GM23338 (cell line): ENCODE measurements around the gene KCNH8. TPM values are rescaled to one million over a fixed set of nuclear protein-coding genes. Genes with fewer than 3 reads are reported as not detected.
A peak's percentile ranks its signal among the peaks of the same experiment; 100 is the strongest.
"Not testable (repeated sequence)": the region's sequence is repeated elsewhere in the genome, so short reads cannot be mapped to it uniquely, and the experiment has no call there.

ENCODE experiments used
- ATAC-seq: fragments of 200-7000 bp; cut with Tn5 transposase; 3 replicates; pipeline ENCODE4 v1.9.1; 2020
- DNase-seq: peaks from one replicate; pipeline ENCODE4 v3.0.0-alpha.2; 2015; ENCODE audit warnings: low spot score
- H2AFZ ChIP-seq: fragments of 200-600 bp; sonication (generic); 2 replicates; pipeline ENCODE4 v1.8.0; 2016; ENCODE audit warnings: antibody characterized with exemption, mild to moderate bottlenecking, moderate library complexity
- H3F3A ChIP-seq: fragments of 200-600 bp; sonication (generic); replicated peaks from 2 replicates; pipeline ENCODE4 v1.8.0; 2017; ENCODE audit warnings: antibody characterized with exemption, mixed run types, low read depth
- H3K27ac ChIP-seq: fragments of 200-600 bp; sonication (generic); 2 replicates; pipeline ENCODE4 v1.6.1; 2016; ENCODE audit warnings: low read depth
- H3K27me3 ChIP-seq: fragments of 200-600 bp; sonication (generic); 2 replicates; pipeline ENCODE4 v1.8.0; 2016; ENCODE audit warnings: mild to moderate bottlenecking, mixed run types, moderate library complexity; ENCODE audit not compliant: insufficient read depth
- H3K36me3 ChIP-seq: fragments of 200-600 bp; sonication (generic); 2 replicates; pipeline ENCODE4 v1.8.0; 2016; ENCODE audit warnings: mild to moderate bottlenecking; ENCODE audit not compliant: insufficient read depth
- H3K4me1 ChIP-seq: fragments of 200-600 bp; sonication (generic); 2 replicates; pipeline ENCODE4 v1.8.0; 2016; ENCODE audit warnings: mild to moderate bottlenecking, moderate library complexity; ENCODE audit not compliant: insufficient read depth
- H3K4me2 ChIP-seq: fragments of 200-600 bp; sonication (generic); 2 replicates; pipeline ENCODE4 v1.7.1; 2017; ENCODE audit warnings: mixed run types
- H3K4me3 ChIP-seq: fragments of 200-600 bp; sonication (generic); 2 replicates; pipeline ENCODE4 v1.6.1; 2016; ENCODE audit warnings: mixed run types
- H3K79me2 ChIP-seq: fragments of 200-600 bp; sonication (generic); replicated peaks from 2 replicates; pipeline ENCODE4 v1.8.0; 2017; ENCODE audit warnings: mild to moderate bottlenecking; ENCODE audit not compliant: insufficient read depth
- H3K9me2 ChIP-seq: fragments of 200-600 bp; sonication (generic); 2 replicates; pipeline ENCODE4 v1.8.0; 2017; ENCODE audit not compliant: insufficient read depth
- H4K20me1 ChIP-seq: fragments of 200-600 bp; sonication (generic); replicated peaks from 2 replicates; pipeline ENCODE4 v1.8.0; 2017; ENCODE audit warnings: mild to moderate bottlenecking; ENCODE audit not compliant: insufficient read depth
- H3K27ac Mint-ChIP-seq: 2 replicates; pipeline ENCODE4 v1.8.0; 2020; ENCODE audit warnings: inconsistent platforms, mild to moderate bottlenecking, moderate library complexity, mixed read lengths
- H3K27me3 Mint-ChIP-seq: 3 replicates; pipeline ENCODE4 v1.8.0; 2022; ENCODE audit warnings: low read depth, mild to moderate bottlenecking, moderate library complexity, mixed read lengths, inconsistent platforms; ENCODE audit not compliant: insufficient read depth, poor library complexity
- H3K36me3 Mint-ChIP-seq: 3 replicates; pipeline ENCODE4 v1.8.0; 2021; ENCODE audit warnings: low read depth, mild to moderate bottlenecking, inconsistent platforms, moderate library complexity, mixed read lengths
- H3K4me1 Mint-ChIP-seq: 3 replicates; pipeline ENCODE4 v1.8.0; 2020; ENCODE audit warnings: mild to moderate bottlenecking, inconsistent platforms, mixed read lengths
- H3K4me3 Mint-ChIP-seq: 3 replicates; pipeline ENCODE4 v1.8.0; 2021; ENCODE audit warnings: moderate library complexity, mild to moderate bottlenecking, inconsistent platforms, mixed read lengths
- H3K9me3 Mint-ChIP-seq: 3 replicates; pipeline ENCODE4 v1.8.0; 2020; ENCODE audit warnings: moderate library complexity, mild to moderate bottlenecking, inconsistent platforms, mixed read lengths
- CREB1 ChIP-seq: fragments of 250-450 bp; sonication (Bioruptor Pico); IDR thresholded peaks from 2 replicates; pipeline ENCODE4 v1.5.0; 2020; ENCODE audit warnings: low read depth, mild to moderate bottlenecking, moderate library complexity
- EZH2 ChIP-seq: fragments of 200-600 bp; sonication (generic); IDR thresholded peaks from one replicate; pipeline ENCODE4 v1.8.0; 2017; ENCODE audit warnings: antibody characterized with exemption, mild to moderate bottlenecking, low read depth; ENCODE audit not compliant: unreplicated experiment
- EZH2phosphoT487 ChIP-seq: fragments of 200-600 bp; sonication (generic); IDR thresholded peaks from one replicate; pipeline ENCODE4 v1.8.1; 2018; ENCODE audit warnings: antibody characterized with exemption; ENCODE audit not compliant: unreplicated experiment
- JUNB ChIP-seq: IDR thresholded peaks from one replicate; pipeline ENCODE4 v1.6.1; 2016; ENCODE audit warnings: antibody characterized with exemption; ENCODE audit not compliant: unreplicated experiment
- NANOG ChIP-seq: IDR thresholded peaks from 2 replicates; pipeline ENCODE4 v1.6.1; 2016; ENCODE audit warnings: antibody characterized with exemption, borderline replicate concordance
- POLR2AphosphoS5 ChIP-seq: IDR thresholded peaks from 2 replicates; pipeline ENCODE4 v1.6.1; 2016; ENCODE audit warnings: antibody characterized with exemption, low read depth
- ZNF331 ChIP-seq: fragments of 250-450 bp; sonication (Bioruptor Pico); IDR thresholded peaks from 2 replicates; pipeline ENCODE4 v1.5.0; 2020; ENCODE audit warnings: low read depth, mild to moderate bottlenecking, moderate library complexity
- polyA plus RNA-seq: library from polyadenylated mRNA; unstranded; fragments of >200 nt; fragmentation: Nextera tagmentation; extraction: Ambion mirVana; gene quantifications from 2 replicates; pipeline ENCODE4 v1.2.1, GENCODE V29; 2016
- total RNA-seq: library from RNA; depleted of rRNA; stranded (reverse); fragments of >200 nt; shearing (Covaris generic); gene quantifications from 2 replicates; pipeline ENCODE4 v1.2.3, GENCODE V29; 2014
- TF ChIP-seq, protein P1 (sequence below), 2 experiments: fragments of 200-600 bp in 1 of 2; sonication (generic) in 1 of 2; conservative IDR thresholded peaks; 2 replicates each; pipeline versions ENCODE4 v1.5.1 to v1.6.1; 2016 to 2017; ENCODE audit warnings: antibody characterized with exemption in 2 of 2, low read depth in 2 of 2, mild to moderate bottlenecking in 2 of 2, moderate library complexity in 1 of 2
- TF ChIP-seq, protein P2 (sequence below): IDR thresholded peaks from 2 replicates; pipeline ENCODE4 v1.6.1; 2016; ENCODE audit warnings: antibody characterized with exemption
- TF ChIP-seq, protein P3 (sequence below): IDR thresholded peaks from one replicate; pipeline ENCODE4 v1.6.1; 2018; ENCODE audit warnings: antibody characterized with exemption; ENCODE audit not compliant: unreplicated experiment

The KCNH8 gene
- total and polyA plus RNA-seq, 2 experiments from 2014 or later: 1.3 to 3.4 TPM

DNA sequence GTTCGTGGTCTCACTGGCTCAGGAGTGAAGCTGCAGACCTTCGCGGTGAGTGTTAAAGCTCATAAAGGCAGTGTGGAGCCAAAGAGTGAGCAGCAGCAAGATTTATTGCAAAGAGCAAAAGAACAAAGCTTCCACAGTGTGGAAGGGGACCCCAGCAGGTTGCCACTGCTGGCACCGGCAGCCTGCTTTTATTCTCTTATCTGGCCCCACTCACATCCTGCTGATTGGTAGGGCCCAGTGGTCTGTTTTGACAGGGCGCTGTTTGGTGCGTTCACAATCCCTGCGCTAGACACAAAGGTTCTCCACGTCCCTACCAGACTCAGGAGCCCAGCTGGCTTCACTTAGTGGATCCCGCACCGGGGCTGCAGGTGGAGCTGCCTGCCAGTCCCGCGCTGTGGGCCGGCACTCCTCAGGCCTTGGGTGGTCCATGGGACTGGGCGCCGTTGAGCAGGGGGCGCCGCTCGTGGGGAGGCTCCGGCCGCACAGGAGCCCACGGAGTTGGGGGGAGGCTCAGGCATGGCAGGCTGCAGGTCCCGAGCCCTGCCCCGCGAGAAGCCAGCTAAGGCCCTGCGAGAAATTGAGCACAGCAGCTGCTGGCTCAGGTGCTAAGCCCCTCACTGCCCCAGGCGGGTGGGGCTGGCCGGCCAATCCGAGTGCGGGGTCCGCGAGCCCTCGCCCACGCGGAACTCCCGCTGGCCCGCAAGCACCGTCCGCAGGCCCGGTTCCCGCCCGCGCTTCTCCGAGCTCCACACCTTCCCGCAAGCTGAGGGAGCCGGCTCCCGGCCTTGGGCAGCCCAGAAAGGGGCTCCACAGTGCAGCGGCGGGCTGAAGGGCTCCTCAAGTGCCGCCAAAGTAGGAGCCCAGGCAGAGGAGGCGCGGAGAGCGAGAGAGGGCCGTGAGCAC, 85.8 kb downstream of the KCNH8 start:
- not testable (repeated sequence) for H3K4me2 ChIP-seq, H3K36me3 Mint-ChIP-seq, H3K27ac Mint-ChIP-seq

DNA sequence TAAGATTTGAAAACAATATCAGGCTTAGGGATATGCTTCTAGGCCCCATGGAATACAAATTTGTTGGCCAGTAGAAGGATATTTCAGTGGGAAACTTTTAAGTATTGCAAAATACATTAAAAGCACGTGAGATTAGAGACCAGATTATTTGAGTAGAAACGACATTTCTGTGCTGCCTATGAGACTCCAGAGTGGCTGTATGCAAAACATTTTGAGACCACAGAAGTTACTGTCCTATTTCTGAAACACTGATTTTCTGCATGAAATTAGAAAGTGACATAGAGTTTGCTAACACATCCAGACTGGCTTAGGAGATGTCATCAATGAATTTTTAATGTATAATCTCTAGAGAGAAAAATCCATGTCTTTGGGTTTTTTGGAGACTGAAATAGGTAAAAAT, 99.8 kb downstream of the KCNH8 start:
- no peak overlapping the region for H2AFZ ChIP-seq
- Mint-ChIP-seq H3K4me3 (no peak overlapping the region), H3K4me1 (peaks cover 12% of the 10 kb centered on the region), H3K36me3 (peaks cover 7% of the 10 kb centered on the region; the same call in 2 of the 3 replicates), H3K27me3 (no peaks in the 10 kb centered on the region), H3K9me3 (peaks cover 5% of the 10 kb centered on the region; the same call in 2 of the 3 replicates), H3K27ac (no peak overlapping the region)
- H3K4me3 ChIP-seq: no peak overlapping the region
- no peaks in the 10 kb centered on the region for H3K36me3 ChIP-seq
- H3F3A ChIP-seq: no peaks in the 10 kb centered on the region
- H3K4me1 ChIP-seq: no peaks in the 10 kb centered on the region
- ATAC-seq (no peak), DNase-seq (no peak)
- peaks cover 8% of the 10 kb centered on the region; the same call in 1 of the 2 replicates for H3K79me2 ChIP-seq
- no peaks in the 10 kb centered on the region for H4K20me1 ChIP-seq
- H3K27ac ChIP-seq: no peak overlapping the region
- H3K4me2 ChIP-seq: no peak overlapping the region
- no peaks in the 10 kb centered on the region for H3K27me3 ChIP-seq
- H3K9me2 ChIP-seq: no peaks in the 10 kb centered on the region
- TF ChIP-seq CREB1 (no peak), EZH2 (no peak), POLR2AphosphoS5 (no peak), EZH2phosphoT487 (no peak), JUNB (no peak), NANOG (no peak), ZNF331 (CRISPR knock-in tag) (no peak)
- TF ChIP-seq, protein P1, sequence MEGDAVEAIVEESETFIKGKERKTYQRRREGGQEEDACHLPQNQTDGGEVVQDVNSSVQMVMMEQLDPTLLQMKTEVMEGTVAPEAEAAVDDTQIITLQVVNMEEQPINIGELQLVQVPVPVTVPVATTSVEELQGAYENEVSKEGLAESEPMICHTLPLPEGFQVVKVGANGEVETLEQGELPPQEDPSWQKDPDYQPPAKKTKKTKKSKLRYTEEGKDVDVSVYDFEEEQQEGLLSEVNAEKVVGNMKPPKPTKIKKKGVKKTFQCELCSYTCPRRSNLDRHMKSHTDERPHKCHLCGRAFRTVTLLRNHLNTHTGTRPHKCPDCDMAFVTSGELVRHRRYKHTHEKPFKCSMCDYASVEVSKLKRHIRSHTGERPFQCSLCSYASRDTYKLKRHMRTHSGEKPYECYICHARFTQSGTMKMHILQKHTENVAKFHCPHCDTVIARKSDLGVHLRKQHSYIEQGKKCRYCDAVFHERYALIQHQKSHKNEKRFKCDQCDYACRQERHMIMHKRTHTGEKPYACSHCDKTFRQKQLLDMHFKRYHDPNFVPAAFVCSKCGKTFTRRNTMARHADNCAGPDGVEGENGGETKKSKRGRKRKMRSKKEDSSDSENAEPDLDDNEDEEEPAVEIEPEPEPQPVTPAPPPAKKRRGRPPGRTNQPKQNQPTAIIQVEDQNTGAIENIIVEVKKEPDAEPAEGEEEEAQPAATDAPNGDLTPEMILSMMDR (conservative IDR thresholded peaks at IDR 0.05; ENCODE audit: low read depth in 2 of 2): no peak
- TF ChIP-seq, protein P2, sequence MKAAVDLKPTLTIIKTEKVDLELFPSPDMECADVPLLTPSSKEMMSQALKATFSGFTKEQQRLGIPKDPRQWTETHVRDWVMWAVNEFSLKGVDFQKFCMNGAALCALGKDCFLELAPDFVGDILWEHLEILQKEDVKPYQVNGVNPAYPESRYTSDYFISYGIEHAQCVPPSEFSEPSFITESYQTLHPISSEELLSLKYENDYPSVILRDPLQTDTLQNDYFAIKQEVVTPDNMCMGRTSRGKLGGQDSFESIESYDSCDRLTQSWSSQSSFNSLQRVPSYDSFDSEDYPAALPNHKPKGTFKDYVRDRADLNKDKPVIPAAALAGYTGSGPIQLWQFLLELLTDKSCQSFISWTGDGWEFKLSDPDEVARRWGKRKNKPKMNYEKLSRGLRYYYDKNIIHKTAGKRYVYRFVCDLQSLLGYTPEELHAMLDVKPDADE: no peak
- TF ChIP-seq, protein P3, sequence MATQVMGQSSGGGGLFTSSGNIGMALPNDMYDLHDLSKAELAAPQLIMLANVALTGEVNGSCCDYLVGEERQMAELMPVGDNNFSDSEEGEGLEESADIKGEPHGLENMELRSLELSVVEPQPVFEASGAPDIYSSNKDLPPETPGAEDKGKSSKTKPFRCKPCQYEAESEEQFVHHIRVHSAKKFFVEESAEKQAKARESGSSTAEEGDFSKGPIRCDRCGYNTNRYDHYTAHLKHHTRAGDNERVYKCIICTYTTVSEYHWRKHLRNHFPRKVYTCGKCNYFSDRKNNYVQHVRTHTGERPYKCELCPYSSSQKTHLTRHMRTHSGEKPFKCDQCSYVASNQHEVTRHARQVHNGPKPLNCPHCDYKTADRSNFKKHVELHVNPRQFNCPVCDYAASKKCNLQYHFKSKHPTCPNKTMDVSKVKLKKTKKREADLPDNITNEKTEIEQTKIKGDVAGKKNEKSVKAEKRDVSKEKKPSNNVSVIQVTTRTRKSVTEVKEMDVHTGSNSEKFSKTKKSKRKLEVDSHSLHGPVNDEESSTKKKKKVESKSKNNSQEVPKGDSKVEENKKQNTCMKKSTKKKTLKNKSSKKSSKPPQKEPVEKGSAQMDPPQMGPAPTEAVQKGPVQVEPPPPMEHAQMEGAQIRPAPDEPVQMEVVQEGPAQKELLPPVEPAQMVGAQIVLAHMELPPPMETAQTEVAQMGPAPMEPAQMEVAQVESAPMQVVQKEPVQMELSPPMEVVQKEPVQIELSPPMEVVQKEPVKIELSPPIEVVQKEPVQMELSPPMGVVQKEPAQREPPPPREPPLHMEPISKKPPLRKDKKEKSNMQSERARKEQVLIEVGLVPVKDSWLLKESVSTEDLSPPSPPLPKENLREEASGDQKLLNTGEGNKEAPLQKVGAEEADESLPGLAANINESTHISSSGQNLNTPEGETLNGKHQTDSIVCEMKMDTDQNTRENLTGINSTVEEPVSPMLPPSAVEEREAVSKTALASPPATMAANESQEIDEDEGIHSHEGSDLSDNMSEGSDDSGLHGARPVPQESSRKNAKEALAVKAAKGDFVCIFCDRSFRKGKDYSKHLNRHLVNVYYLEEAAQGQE: no peak

More for the DNA sequence above, 85.8 kb downstream of the KCNH8 start:
- TF ChIP-seq, protein P1 (conservative IDR thresholded peaks at IDR 0.05; ENCODE audit: low read depth in 2 of 2): 0 out of 4 replicates have a peak, but pooled peaks of 1 of the 2 experiments have one; percentile 7
- ATAC-seq: peak; percentile 41; the same call in 2 of the 3 replicates
- H3F3A ChIP-seq, H4K20me1 ChIP-seq, H3K9me3 Mint-ChIP-seq, H3K4me1 ChIP-seq, H3K36me3 ChIP-seq, H3K27me3 Mint-ChIP-seq, H3K4me1 Mint-ChIP-seq, H3K27me3 ChIP-seq, H2AFZ ChIP-seq, H3K4me3 ChIP-seq, H3K27ac ChIP-seq, H3K79me2 ChIP-seq, H3K4me3 Mint-ChIP-seq, H3K9me2 ChIP-seq: not testable (repeated sequence)
- peak; percentile 19 for DNase-seq
